GM23338 (cell line): ENCODE measurements around the gene SYT2. TPM values are rescaled to one million over a fixed set of nuclear protein-coding genes. Genes with fewer than 3 reads are reported as not detected.

ENCODE experiments used
- ATAC-seq: fragments of 200-7000 bp; cut with Tn5 transposase; 3 replicates; pipeline ENCODE4 v1.9.1; 2020
- DNase-seq: peaks from one replicate; pipeline ENCODE4 v3.0.0-alpha.2; 2015; ENCODE audit warnings: low spot score
- H2AFZ ChIP-seq: fragments of 200-600 bp; sonication (generic); 2 replicates; pipeline ENCODE4 v1.8.0; 2016; ENCODE audit warnings: antibody characterized with exemption, mild to moderate bottlenecking, moderate library complexity
- H3F3A ChIP-seq: fragments of 200-600 bp; sonication (generic); replicated peaks from 2 replicates; pipeline ENCODE4 v1.8.0; 2017; ENCODE audit warnings: antibody characterized with exemption, mixed run types, low read depth
- H3K27ac ChIP-seq: fragments of 200-600 bp; sonication (generic); 2 replicates; pipeline ENCODE4 v1.6.1; 2016; ENCODE audit warnings: low read depth
- H3K27me3 ChIP-seq: fragments of 200-600 bp; sonication (generic); 2 replicates; pipeline ENCODE4 v1.8.0; 2016; ENCODE audit warnings: mild to moderate bottlenecking, mixed run types, moderate library complexity; ENCODE audit not compliant: insufficient read depth
- H3K36me3 ChIP-seq: fragments of 200-600 bp; sonication (generic); 2 replicates; pipeline ENCODE4 v1.8.0; 2016; ENCODE audit warnings: mild to moderate bottlenecking; ENCODE audit not compliant: insufficient read depth
- H3K4me1 ChIP-seq: fragments of 200-600 bp; sonication (generic); 2 replicates; pipeline ENCODE4 v1.8.0; 2016; ENCODE audit warnings: mild to moderate bottlenecking, moderate library complexity; ENCODE audit not compliant: insufficient read depth
- H3K4me2 ChIP-seq: fragments of 200-600 bp; sonication (generic); 2 replicates; pipeline ENCODE4 v1.7.1; 2017; ENCODE audit warnings: mixed run types
- H3K4me3 ChIP-seq: fragments of 200-600 bp; sonication (generic); 2 replicates; pipeline ENCODE4 v1.6.1; 2016; ENCODE audit warnings: mixed run types
- H3K79me2 ChIP-seq: fragments of 200-600 bp; sonication (generic); replicated peaks from 2 replicates; pipeline ENCODE4 v1.8.0; 2017; ENCODE audit warnings: mild to moderate bottlenecking; ENCODE audit not compliant: insufficient read depth
- H3K9me2 ChIP-seq: fragments of 200-600 bp; sonication (generic); 2 replicates; pipeline ENCODE4 v1.8.0; 2017; ENCODE audit not compliant: insufficient read depth
- H4K20me1 ChIP-seq: fragments of 200-600 bp; sonication (generic); replicated peaks from 2 replicates; pipeline ENCODE4 v1.8.0; 2017; ENCODE audit warnings: mild to moderate bottlenecking; ENCODE audit not compliant: insufficient read depth
- H3K27ac Mint-ChIP-seq: 2 replicates; pipeline ENCODE4 v1.8.0; 2020; ENCODE audit warnings: inconsistent platforms, mild to moderate bottlenecking, moderate library complexity, mixed read lengths
- H3K27me3 Mint-ChIP-seq: 3 replicates; pipeline ENCODE4 v1.8.0; 2022; ENCODE audit warnings: low read depth, mild to moderate bottlenecking, moderate library complexity, mixed read lengths, inconsistent platforms; ENCODE audit not compliant: insufficient read depth, poor library complexity
- H3K36me3 Mint-ChIP-seq: 3 replicates; pipeline ENCODE4 v1.8.0; 2021; ENCODE audit warnings: low read depth, mild to moderate bottlenecking, inconsistent platforms, moderate library complexity, mixed read lengths
- H3K4me1 Mint-ChIP-seq: 3 replicates; pipeline ENCODE4 v1.8.0; 2020; ENCODE audit warnings: mild to moderate bottlenecking, inconsistent platforms, mixed read lengths
- H3K4me3 Mint-ChIP-seq: 3 replicates; pipeline ENCODE4 v1.8.0; 2021; ENCODE audit warnings: moderate library complexity, mild to moderate bottlenecking, inconsistent platforms, mixed read lengths
- H3K9me3 Mint-ChIP-seq: 3 replicates; pipeline ENCODE4 v1.8.0; 2020; ENCODE audit warnings: moderate library complexity, mild to moderate bottlenecking, inconsistent platforms, mixed read lengths
- POLR2AphosphoS5 ChIP-seq: IDR thresholded peaks from 2 replicates; pipeline ENCODE4 v1.6.1; 2016; ENCODE audit warnings: antibody characterized with exemption, low read depth
- STAT1 ChIP-seq: IDR thresholded peaks from one replicate; pipeline ENCODE4 v1.6.1; 2016; ENCODE audit warnings: antibody characterized with exemption; ENCODE audit not compliant: unreplicated experiment
- polyA plus RNA-seq: library from polyadenylated mRNA; unstranded; fragments of >200 nt; fragmentation: Nextera tagmentation; extraction: Ambion mirVana; gene quantifications from 2 replicates; pipeline ENCODE4 v1.2.1, GENCODE V29; 2016
- total RNA-seq: library from RNA; depleted of rRNA; stranded (reverse); fragments of >200 nt; shearing (Covaris generic); gene quantifications from 2 replicates; pipeline ENCODE4 v1.2.3, GENCODE V29; 2014
- TF ChIP-seq, protein P1 (sequence below): IDR thresholded peaks from one replicate; pipeline ENCODE4 v1.6.1; 2018; ENCODE audit warnings: antibody characterized with exemption; ENCODE audit not compliant: unreplicated experiment
- TF ChIP-seq, protein P2 (sequence below): fragments of 250-450 bp; sonication (Bioruptor Pico); IDR thresholded peaks from 2 replicates; pipeline ENCODE4 v1.5.0; 2020; ENCODE audit warnings: mild to moderate bottlenecking, moderate library complexity
- TF ChIP-seq, protein P3 (sequence below): IDR thresholded peaks from 2 replicates; pipeline ENCODE4 v1.6.1; 2016; ENCODE audit warnings: antibody characterized with exemption

The SYT2 gene
- total and polyA plus RNA-seq, 2 experiments from 2014 or later = 2.4 to 12.5 TPM

DNA sequence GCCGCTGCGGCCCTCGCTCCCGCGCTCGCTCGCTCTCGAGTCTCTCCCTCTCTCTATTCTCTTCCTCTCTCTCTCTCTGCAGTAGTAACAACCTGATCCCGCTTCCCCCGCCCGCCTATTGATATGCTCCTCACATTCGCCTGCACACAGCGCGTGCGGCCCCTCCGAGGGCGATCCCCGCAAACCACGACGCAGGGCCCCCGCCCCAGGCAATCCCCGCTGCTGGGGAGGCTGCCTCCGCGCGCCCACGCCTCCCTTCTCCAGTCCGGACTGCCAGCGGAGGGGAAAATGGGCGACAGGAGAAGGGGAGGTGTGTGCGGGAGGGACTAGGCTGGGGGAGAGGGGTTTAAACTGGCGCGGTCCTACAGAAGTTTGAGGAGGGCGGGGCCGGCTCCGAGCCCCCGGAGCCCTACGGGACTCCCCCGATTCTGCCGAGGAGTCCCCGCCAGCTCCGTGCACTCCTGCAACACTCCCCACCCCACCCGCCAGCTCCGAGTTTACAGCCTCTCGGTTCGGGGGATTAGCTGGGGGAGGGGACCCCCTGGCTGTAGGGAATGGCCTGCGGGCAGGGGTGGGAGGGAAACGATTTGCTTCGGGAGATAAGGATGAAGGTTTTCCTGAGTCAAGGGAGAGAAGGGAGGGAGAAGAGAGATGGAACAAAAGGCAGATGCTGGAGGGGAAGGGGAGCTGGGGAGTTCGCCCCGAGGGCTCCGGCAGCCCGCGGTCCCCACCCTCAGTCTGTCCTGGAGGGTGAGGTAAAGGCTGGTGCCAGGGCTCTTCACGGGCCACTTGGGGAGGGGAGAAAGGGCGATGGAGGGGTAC lies 66.6 kb downstream of the SYT2 start:
- ATAC-seq (peak; percentile 50), DNase-seq (peak; percentile 72)
- Mint-ChIP-seq H3K4me3 (peak overlapping the region; percentile 86), H3K9me3 (no peaks in the 10 kb centered on the region; the same call in 2 of the 3 replicates), H3K4me1 (peaks cover 39% of the 10 kb centered on the region), H3K27me3 (peaks cover 44% of the 10 kb centered on the region), H3K27ac (no peak overlapping the region), H3K36me3 (no peaks in the 10 kb centered on the region; the same call in 2 of the 3 replicates)
- H3K36me3 ChIP-seq = no peaks in the 10 kb centered on the region
- peaks cover 52% of the 10 kb centered on the region for H3K27me3 ChIP-seq
- H3K9me2 ChIP-seq = no peaks in the 10 kb centered on the region
- peak overlapping the region; percentile 98 for H3K4me2 ChIP-seq
- H3K4me3 ChIP-seq = peak overlapping the region; percentile 95
- H2AFZ ChIP-seq = peak overlapping the region; percentile 76; the same call in 1 of the 2 replicates
- no peak overlapping the region for H3K27ac ChIP-seq
- peaks cover 31% of the 10 kb centered on the region for H3K4me1 ChIP-seq
- no peaks in the 10 kb centered on the region; the same call in 1 of the 2 replicates for H4K20me1 ChIP-seq
- 0 out of 2 replicates have a peak, but pooled peaks cover 3% of the 10 kb centered on the region for H3F3A ChIP-seq
- no peaks in the 10 kb centered on the region for H3K79me2 ChIP-seq
- TF ChIP-seq, protein P1, sequence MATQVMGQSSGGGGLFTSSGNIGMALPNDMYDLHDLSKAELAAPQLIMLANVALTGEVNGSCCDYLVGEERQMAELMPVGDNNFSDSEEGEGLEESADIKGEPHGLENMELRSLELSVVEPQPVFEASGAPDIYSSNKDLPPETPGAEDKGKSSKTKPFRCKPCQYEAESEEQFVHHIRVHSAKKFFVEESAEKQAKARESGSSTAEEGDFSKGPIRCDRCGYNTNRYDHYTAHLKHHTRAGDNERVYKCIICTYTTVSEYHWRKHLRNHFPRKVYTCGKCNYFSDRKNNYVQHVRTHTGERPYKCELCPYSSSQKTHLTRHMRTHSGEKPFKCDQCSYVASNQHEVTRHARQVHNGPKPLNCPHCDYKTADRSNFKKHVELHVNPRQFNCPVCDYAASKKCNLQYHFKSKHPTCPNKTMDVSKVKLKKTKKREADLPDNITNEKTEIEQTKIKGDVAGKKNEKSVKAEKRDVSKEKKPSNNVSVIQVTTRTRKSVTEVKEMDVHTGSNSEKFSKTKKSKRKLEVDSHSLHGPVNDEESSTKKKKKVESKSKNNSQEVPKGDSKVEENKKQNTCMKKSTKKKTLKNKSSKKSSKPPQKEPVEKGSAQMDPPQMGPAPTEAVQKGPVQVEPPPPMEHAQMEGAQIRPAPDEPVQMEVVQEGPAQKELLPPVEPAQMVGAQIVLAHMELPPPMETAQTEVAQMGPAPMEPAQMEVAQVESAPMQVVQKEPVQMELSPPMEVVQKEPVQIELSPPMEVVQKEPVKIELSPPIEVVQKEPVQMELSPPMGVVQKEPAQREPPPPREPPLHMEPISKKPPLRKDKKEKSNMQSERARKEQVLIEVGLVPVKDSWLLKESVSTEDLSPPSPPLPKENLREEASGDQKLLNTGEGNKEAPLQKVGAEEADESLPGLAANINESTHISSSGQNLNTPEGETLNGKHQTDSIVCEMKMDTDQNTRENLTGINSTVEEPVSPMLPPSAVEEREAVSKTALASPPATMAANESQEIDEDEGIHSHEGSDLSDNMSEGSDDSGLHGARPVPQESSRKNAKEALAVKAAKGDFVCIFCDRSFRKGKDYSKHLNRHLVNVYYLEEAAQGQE = peak; percentile 27
- TF ChIP-seq POLR2AphosphoS5 = no peak

DNA sequence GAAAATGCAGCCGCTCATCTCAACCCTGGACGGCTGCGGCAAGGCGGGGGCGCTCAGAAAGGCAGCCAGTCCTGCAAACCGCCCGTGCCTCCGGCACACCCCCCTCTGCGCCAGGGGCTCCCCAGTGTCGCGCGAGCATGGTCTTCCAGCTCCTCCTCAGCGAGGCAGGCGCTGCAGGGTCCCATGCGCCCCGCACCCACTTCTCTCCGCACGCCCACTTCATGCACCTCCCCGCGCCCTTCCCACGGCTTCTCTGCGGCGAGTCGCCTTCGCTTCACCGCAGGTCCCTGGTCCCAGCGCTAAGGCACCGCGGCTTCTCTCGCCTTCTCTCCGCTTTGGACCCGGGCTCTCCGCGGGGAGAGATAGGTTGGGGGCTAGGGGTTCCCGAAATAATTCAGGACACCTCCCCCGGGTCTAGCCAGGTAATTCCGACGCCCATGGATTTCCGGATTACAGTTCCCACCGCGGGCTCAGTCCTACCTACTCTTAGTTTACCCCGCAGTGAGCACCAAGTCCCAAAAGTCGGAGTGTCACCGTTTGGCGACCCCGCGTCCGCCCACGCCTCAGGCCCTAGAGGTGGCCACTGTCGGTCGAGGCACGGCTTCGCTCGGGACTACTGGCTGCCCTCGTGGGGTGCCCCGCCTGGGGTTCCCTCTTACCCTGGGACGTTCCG lies 67.5 kb downstream of the SYT2 start:
- no peaks in the 10 kb centered on the region for H3K79me2 ChIP-seq
- peak overlapping the region; percentile 98 for H3K4me2 ChIP-seq
- H3K27me3 ChIP-seq = peaks cover 52% of the 10 kb centered on the region
- H3K36me3 ChIP-seq = no peaks in the 10 kb centered on the region
- H3K27ac ChIP-seq = no peak overlapping the region
- no peaks in the 10 kb centered on the region for H3K9me2 ChIP-seq
- H3F3A ChIP-seq = peaks cover 10% of the 10 kb centered on the region; the same call in 1 of the 2 replicates
- H3K4me3 Mint-ChIP-seq = peak overlapping the region; percentile 86
- H3K4me1 ChIP-seq = peaks cover 39% of the 10 kb centered on the region
- H3K27me3 Mint-ChIP-seq = peaks cover 44% of the 10 kb centered on the region
- ATAC-seq (peak; percentile 15), DNase-seq (peak; percentile 56)
- no peak overlapping the region for H3K27ac Mint-ChIP-seq
- H3K4me1 Mint-ChIP-seq = peaks cover 47% of the 10 kb centered on the region
- no peaks in the 10 kb centered on the region; the same call in 2 of the 3 replicates for H3K36me3 Mint-ChIP-seq
- no peaks in the 10 kb centered on the region; the same call in 1 of the 2 replicates for H4K20me1 ChIP-seq
- no peak overlapping the region for H2AFZ ChIP-seq
- no peaks in the 10 kb centered on the region; the same call in 2 of the 3 replicates for H3K9me3 Mint-ChIP-seq
- H3K4me3 ChIP-seq = peak overlapping the region; percentile 95
- TF ChIP-seq POLR2AphosphoS5 (no peak), STAT1 (no peak)
- TF ChIP-seq, protein P2, sequence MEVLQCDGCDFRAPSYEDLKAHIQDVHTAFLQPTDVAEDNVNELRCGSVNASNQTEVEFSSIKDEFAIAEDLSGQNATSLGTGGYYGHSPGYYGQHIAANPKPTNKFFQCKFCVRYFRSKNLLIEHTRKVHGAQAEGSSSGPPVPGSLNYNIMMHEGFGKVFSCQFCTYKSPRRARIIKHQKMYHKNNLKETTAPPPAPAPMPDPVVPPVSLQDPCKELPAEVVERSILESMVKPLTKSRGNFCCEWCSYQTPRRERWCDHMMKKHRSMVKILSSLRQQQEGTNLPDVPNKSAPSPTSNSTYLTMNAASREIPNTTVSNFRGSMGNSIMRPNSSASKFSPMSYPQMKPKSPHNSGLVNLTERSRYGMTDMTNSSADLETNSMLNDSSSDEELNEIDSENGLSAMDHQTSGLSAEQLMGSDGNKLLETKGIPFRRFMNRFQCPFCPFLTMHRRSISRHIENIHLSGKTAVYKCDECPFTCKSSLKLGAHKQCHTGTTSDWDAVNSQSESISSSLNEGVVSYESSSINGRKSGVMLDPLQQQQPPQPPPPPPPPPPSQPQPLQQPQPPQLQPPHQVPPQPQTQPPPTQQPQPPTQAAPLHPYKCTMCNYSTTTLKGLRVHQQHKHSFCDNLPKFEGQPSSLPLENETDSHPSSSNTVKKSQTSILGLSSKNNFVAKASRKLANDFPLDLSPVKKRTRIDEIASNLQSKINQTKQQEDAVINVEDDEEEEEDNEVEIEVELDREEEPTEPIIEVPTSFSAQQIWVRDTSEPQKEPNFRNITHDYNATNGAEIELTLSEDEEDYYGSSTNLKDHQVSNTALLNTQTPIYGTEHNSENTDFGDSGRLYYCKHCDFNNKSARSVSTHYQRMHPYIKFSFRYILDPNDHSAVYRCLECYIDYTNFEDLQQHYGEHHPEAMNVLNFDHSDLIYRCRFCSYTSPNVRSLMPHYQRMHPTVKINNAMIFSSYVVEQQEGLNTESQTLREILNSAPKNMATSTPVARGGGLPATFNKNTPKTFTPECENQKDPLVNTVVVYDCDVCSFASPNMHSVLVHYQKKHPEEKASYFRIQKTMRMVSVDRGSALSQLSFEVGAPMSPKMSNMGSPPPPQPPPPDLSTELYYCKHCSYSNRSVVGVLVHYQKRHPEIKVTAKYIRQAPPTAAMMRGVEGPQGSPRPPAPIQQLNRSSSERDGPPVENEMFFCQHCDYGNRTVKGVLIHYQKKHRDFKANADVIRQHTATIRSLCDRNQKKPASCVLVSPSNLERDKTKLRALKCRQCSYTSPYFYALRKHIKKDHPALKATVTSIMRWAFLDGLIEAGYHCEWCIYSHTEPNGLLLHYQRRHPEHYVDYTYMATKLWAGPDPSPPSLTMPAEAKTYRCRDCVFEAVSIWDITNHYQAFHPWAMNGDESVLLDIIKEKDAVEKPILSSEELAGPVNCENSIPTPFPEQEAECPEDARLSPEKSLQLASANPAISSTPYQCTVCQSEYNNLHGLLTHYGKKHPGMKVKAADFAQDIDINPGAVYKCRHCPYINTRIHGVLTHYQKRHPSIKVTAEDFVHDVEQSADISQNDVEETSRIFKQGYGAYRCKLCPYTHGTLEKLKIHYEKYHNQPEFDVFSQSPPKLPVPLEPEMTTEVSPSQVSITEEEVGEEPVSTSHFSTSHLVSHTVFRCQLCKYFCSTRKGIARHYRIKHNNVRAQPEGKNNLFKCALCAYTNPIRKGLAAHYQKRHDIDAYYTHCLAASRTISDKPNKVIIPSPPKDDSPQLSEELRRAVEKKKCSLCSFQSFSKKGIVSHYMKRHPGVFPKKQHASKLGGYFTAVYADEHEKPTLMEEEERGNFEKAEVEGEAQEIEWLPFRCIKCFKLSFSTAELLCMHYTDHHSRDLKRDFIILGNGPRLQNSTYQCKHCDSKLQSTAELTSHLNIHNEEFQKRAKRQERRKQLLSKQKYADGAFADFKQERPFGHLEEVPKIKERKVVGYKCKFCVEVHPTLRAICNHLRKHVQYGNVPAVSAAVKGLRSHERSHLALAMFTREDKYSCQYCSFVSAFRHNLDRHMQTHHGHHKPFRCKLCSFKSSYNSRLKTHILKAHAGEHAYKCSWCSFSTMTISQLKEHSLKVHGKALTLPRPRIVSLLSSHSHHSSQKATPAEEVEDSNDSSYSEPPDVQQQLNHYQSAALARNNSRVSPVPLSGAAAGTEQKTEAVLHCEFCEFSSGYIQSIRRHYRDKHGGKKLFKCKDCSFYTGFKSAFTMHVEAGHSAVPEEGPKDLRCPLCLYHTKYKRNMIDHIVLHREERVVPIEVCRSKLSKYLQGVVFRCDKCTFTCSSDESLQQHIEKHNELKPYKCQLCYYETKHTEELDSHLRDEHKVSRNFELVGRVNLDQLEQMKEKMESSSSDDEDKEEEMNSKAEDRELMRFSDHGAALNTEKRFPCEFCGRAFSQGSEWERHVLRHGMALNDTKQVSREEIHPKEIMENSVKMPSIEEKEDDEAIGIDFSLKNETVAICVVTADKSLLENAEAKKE (CRISPR knock-in tag) = no peak
- TF ChIP-seq, protein P3, sequence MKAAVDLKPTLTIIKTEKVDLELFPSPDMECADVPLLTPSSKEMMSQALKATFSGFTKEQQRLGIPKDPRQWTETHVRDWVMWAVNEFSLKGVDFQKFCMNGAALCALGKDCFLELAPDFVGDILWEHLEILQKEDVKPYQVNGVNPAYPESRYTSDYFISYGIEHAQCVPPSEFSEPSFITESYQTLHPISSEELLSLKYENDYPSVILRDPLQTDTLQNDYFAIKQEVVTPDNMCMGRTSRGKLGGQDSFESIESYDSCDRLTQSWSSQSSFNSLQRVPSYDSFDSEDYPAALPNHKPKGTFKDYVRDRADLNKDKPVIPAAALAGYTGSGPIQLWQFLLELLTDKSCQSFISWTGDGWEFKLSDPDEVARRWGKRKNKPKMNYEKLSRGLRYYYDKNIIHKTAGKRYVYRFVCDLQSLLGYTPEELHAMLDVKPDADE = no peak
